H54 (cell line): ENCODE measurements around the gene UBE2R2.
"Not testable (repeated sequence)": the region's sequence is repeated elsewhere in the genome, so short reads cannot be mapped to it uniquely, and the experiment has no call there.

Source experiments
- DNase-seq: peaks from one replicate; pipeline ENCODE4 v3.0.0; 2011; ENCODE audit warnings: low spot score, mixed read lengths; ENCODE audit not compliant: insufficient read length
- FAIRE-seq: peaks from 3 replicates; lab custom pipeline; 2011; peaks lifted over from hg19 to GRCh38; lab: Jason Lieb, UNC
- POLR2A ChIP-seq: IDR thresholded peaks from 2 replicates; pipeline ENCODE4 v1.6.1; 2011; ENCODE audit warnings: low read depth, mild to moderate bottlenecking, low read length

The UBE2R2 gene, protein sequence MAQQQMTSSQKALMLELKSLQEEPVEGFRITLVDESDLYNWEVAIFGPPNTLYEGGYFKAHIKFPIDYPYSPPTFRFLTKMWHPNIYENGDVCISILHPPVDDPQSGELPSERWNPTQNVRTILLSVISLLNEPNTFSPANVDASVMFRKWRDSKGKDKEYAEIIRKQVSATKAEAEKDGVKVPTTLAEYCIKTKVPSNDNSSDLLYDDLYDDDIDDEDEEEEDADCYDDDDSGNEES

DNA sequence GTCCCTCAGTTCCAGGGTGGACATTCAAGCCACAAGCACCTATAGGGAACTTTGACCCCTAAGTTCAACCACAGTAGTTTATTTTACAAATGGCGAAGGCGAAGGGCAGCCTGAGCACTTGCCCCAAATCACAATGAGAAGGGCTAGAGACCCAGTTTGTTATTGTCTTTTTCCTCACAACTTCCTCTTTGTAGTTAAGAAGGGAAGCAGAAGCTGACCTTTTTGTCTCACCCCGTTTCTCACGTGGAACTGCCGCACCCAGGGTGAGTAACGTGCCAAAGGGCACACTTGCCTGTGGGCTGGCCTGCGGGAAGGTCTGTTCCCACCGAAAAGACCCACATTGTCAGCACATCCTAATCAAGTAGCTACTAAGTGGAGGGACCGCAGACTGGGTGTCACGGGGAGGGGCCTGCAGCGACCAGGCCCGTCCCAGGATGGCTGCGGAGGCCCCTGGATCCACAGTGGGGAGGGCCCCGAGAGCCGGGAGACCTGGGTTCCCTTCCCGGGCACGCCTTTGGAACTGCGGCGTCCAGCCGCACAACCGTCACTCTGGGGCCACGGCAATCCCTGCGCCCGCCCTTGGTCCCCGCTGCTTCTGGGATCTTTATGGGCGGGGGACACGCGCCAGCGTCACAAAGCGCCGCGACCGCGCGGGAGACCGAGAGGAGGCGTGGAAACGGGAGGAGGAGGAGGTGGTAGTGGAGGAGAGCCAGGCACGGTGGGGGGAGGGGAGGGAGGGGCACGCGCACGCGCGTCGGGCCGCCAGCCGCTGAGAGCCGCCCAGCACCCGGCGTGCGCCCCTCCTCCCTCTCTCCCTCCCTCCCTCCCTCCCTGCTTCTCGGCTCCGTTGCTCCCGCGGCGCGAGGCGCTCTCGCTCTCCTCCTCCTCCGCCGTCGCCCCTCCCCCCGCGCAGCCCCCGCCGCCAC is at the start of gene UBE2R2:
UBE2R2 (plus strand) TSS at position 834 of the 926 bp plus-strand sequence. CDS start 598 bp downstream, outside the sequence.
- FAIRE-seq = peak; percentile 45
- peak; percentile 23; the same call in 1 of the 2 replicates for TF ChIP-seq POLR2A
- DNase-seq = peak; percentile 71

DNA sequence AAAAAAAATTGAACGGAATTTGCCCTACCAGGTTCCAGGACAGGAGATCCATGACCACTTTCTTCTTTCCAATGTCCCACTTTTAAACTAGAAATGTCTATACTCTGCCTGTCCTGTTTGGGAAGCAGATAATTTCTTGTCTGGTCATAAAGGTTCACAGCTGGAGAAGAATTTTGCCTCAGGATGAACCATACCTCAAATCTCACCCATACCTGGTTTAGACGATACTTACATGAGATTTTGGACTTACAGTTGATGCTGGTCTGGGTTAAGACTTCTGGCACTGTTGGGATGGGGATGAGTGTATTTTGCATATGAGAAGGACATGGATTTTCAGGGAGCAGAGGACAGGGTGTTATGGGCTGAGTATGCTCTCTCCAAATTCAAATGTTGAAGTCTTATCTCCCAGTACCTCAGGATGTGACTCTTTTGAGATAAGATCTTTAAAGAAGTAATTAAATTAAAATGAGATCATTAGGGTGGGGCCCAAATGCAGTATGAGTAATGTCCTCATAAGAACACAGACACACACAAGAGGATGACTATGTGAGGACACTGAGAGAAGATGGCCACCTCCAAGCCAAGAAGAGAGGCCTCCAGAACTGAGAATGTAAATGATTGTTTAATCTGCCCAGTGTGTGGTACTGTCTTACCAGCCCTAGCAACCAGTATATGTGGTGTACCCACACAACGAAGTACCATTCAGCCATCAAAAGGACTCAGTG is 46.6 kb upstream of the UBE2R2 start:
- not testable (repeated sequence) for DNase-seq, FAIRE-seq

GRCh38 chr9:33773135-33773534 is 43.8 kb upstream of the UBE2R2 start:
- not testable (repeated sequence) for DNase-seq, FAIRE-seq

GRCh38 chr9:33774074-33774659 is 42.8 kb upstream of the UBE2R2 start:
- FAIRE-seq, DNase-seq: not testable (repeated sequence)

- no peak for FAIRE-seq
- TF ChIP-seq POLR2A = no peak
- DNase-seq = no peak
Measured at GRCh38 chr9:33776578-33776977, 40.4 kb upstream of the UBE2R2 start.

- no peak for TF ChIP-seq POLR2A
- peak; percentile 66 for FAIRE-seq
- DNase-seq = no peak
Measured at GRCh38 chr9:33778700-33779351, 38.1 kb upstream of the UBE2R2 start.

GRCh38 chr9:33780276-33780675 is 36.7 kb upstream of the UBE2R2 start:
- FAIRE-seq = no peak
- no peak for DNase-seq
- no peak for TF ChIP-seq POLR2A

- no peak for TF ChIP-seq POLR2A
- DNase-seq = no peak
- FAIRE-seq = no peak
Measured at GRCh38 chr9:33781736-33782135, 35.2 kb upstream of the UBE2R2 start.

DNA sequence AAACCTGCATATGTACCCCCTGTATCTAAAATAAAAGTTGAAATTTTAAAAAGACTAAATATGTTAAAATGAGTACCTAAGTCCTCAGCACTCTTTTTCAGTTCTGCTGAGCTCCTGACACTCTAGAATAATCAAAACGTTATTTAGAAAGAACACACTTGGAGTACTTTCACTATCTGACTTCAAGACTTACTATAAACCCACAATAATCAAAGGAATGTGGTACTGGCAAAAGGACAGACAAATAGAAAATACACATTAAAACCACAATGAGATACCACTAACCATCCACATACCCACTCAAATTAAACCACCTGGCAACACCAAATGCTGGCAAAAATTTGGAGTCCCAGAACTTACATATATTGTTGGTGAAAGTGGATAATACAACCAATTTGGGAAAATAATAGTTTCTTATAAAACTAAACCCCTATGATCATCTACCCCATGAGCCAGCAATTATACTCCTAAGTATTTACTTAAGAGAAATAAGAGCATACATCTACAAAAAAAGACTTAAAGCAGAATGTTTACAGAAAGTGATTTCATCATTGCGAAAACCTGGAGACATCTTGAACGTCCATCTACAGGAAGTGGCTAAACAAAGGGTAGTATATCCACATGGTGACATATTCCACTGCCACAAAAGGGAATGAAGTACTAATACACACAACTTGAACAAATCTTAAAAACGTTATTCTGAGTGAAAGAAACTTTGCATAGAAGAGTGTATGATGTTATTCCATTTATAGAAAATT is 34.4 kb upstream of the UBE2R2 start:
- FAIRE-seq (peak; percentile 75), DNase-seq (no peak)
- TF ChIP-seq POLR2A = no peak

GRCh38 chr9:33785914-33786313 is 31.0 kb upstream of the UBE2R2 start:
- TF ChIP-seq POLR2A = no peak
- no peak for DNase-seq
- no peak for FAIRE-seq

DNA sequence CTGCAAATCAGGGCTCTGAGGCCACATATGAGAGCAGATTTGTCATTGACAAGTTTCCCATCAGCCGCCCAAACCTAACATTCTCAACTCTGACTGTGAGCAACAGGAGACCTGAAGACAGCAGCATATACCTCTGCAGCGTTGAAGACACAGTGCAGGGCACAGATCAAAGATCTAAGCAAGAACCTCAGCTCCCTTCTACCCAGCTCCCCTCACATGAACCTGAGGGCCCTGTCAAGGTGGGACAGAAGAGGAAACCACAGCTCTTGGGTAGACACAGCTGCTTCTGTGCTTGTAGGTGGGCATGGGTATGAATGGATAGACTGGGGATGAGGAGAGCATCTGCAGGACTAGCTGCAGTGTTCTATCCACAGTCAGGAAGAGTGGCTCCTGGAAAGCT is 30.3 kb upstream of the UBE2R2 start:
- TF ChIP-seq POLR2A = no peak
- DNase-seq (no peak), FAIRE-seq (no peak)

DNA sequence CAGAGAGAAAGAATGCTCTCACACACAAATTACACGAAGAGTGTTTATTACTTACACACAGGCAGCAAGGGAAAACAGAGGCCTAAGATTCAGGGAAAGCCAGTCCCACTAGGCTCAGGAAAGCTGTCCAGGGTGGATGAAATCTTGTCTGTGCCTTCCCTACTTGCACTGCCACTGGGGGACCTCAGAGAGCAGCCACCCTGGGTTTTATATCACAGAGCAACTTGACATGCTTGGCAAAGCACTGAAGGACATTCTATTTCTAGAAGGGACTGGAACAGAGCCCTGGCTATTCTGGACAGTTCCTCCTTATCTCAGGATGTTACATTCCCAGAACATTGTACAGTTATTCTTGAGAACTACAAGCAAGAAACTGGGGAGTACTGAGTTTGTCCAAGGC is 29.1 kb upstream of the UBE2R2 start:
- no peak for DNase-seq
- FAIRE-seq = no peak

DNA sequence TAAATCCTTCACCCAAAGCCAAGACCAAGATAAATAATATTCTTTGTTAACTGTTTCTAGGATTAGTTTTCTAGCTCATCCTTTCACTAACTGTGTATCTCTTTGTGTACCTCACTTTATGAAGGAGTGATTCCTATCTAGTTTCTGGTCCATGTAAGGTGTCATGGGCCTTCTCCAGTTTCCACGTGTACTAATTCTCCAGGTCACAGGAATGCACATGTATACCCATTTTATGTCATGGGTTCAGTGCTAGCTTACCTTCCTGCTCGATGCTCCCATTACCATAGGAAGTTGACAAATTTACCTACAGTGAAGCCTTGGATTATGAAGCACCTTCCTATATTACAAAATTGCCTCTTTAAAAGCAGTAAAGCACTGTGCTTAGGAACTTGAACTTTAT is 27.5 kb upstream of the UBE2R2 start:
- FAIRE-seq, DNase-seq: not testable (repeated sequence)

More for the DNA sequence above, 29.1 kb upstream of the UBE2R2 start:
- no peak for TF ChIP-seq POLR2A
